GM19240 (cell line): ENCODE measurements around the gene COL2A1.

ENCODE experiments used
- DNase-seq: peaks from one replicate; pipeline ENCODE4 v3.0.0; 2011; ENCODE audit warnings: low spot score; ENCODE audit not compliant: insufficient read length

Gene COL2A1

GRCh38 chr12:48013287-48013686 is 9.0 kb upstream of the COL2A1 start:
- no peak for DNase-seq

- DNase-seq: no peak
These were observed 7.8 kb upstream of the COL2A1 start for GRCh38 chr12:48012070-48012469.

- no peak for DNase-seq
These were observed 6.2 kb upstream of the COL2A1 start for GRCh38 chr12:48010366-48010970.

GRCh38 chr12:48009471-48009870 is 5.2 kb upstream of the COL2A1 start:
- no peak for DNase-seq

GRCh38 chr12:48008950-48009349 is 4.7 kb upstream of the COL2A1 start:
- DNase-seq: no peak

- no peak for DNase-seq
These were observed 4.1 kb upstream of the COL2A1 start for GRCh38 chr12:48008349-48008748.

GRCh38 chr12:48007206-48007605 is 2.9 kb upstream of the COL2A1 start:
- DNase-seq: no peak

- DNase-seq: no peak
These were observed 1.4 kb upstream of the COL2A1 start for GRCh38 chr12:48005750-48006021.

GRCh38 chr12:48005001-48005749 is 899 bp upstream of the COL2A1 start:
- DNase-seq: no peak

- no peak for DNase-seq
These were observed 837 bp downstream of the COL2A1 start for GRCh38 chr12:48003226-48004052.

- DNase-seq: no peak
These were observed 1.5 kb downstream of the COL2A1 start for GRCh38 chr12:48002773-48003218.

- DNase-seq: no peak
These were observed 1.9 kb downstream of the COL2A1 start for GRCh38 chr12:48002414-48002730.

- DNase-seq: no peak
These were observed 2.5 kb downstream of the COL2A1 start for GRCh38 chr12:48001505-48002413.

GRCh38 chr12:48000878-48001504 is 3.3 kb downstream of the COL2A1 start:
- DNase-seq: no peak

GRCh38 chr12:47999816-48000215 is 4.5 kb downstream of the COL2A1 start:
- DNase-seq: no peak

GRCh38 chr12:47997321-47997720 is 7.0 kb downstream of the COL2A1 start:
- no peak for DNase-seq

- DNase-seq: no peak
These were observed 8.3 kb downstream of the COL2A1 start for GRCh38 chr12:47995981-47996401.

- DNase-seq: no peak
These were observed 10.8 kb downstream of the COL2A1 start for GRCh38 chr12:47993491-47993890.

- no peak for DNase-seq
These were observed 11.5 kb downstream of the COL2A1 start for GRCh38 chr12:47992776-47993175.

- DNase-seq: no peak
These were observed 12.9 kb downstream of the COL2A1 start for GRCh38 chr12:47991106-47992061.
